HG02588 (cell line): Measurements from ENCODE around the gene OGN.
"Not testable (repeated sequence)": the region's sequence is repeated elsewhere in the genome, so short reads cannot be mapped to it uniquely, and the experiment has no call there.

Experiments
- ATAC-seq: cut with Tn5 transposase; IDR thresholded peaks from one replicate; pipeline ENCODE4 v1.9.1; 2021; ENCODE audit warnings: mild to moderate bottlenecking, moderate library complexity; ENCODE audit not compliant: unreplicated experiment

Gene OGN

GRCh38 chr9:92404042-92404836 is at the start of gene OGN:
OGN (minus strand) TSS chr9:92404578; CDS start chr9:92403407, 1,171 bp downstream.
- no peak for ATAC-seq

DNA sequence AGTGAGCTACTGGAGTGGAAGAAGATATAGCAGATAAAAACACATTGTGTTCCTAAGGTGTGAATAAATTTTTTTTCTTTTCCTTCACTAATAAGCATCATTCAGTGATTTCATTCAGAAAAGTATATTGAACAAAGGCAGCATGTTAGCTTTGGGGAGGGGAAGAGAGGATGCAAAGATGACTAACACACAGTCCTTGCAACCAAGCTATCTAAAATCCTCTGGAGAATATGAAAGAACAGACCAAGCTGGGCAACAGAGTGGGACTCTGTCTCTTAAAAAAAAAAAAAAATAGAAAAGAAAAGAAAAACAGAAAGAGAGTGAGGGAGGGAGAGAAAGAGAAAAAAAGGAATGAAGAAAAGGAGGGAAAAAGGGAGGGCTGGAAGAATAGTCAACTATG is 42.2 kb upstream of the OGN start:
- ATAC-seq, result no peak

DNA sequence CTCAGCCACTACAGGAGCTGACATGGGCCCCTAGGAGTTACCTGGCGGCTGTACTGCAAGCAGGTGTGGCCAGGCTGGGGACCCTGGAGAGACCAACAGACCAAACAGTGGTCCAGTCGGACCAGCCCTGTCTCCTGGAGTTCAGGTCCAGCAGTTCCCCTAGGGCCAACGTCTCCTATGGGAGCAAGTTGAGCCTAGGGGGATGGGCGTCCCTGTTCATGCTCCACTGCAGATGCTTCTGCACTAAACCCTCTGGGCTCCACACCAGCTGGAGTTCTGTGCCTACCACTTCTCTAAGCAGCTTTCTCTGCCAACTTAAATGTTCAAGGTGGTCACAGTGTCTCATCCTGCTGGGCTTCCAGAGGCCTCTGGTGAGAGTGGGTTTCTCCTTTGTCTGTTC is 40.5 kb upstream of the OGN start:
- no peak for ATAC-seq

GRCh38 chr9:92440751-92441046 is 36.3 kb upstream of the OGN start:
- no peak for ATAC-seq

DNA sequence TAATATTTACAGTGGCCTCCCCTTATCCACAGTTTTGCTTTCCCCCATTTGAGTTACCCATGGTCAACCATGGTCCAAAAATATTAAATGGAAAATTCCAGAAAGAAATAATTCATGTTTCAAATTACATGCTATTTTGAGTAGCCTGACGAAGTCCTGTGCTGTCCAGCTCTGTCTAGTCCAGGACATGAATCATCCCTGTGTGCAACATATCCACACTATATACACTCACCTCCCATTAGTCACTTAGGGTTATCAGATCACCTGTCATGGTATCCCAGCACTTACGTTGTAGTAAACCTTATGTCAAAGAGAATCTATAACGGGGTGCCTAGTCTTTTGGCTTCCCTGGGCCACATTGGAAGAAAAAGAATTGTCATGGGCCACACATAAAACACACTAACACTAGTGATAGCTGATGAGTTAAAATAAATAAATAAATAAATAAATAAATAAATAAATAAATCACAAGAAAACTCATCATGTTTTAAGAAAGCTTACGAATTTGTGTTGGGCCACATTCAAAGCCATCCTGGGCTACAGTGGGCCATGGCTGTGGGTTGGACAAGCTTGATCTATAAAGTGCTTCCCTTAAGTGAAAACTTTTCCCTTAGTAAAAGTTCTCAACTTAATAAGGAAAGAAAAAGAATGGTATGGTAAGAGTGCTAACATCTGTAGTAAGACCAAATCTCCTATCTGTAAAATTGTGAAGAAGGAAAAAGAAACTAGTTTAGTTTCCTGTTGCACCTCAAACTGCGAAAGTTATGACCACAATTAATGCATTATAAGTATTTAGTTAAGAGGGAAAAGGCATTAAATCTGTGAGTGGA is 35.8 kb upstream of the OGN start:
- ATAC-seq, result no peak

DNA sequence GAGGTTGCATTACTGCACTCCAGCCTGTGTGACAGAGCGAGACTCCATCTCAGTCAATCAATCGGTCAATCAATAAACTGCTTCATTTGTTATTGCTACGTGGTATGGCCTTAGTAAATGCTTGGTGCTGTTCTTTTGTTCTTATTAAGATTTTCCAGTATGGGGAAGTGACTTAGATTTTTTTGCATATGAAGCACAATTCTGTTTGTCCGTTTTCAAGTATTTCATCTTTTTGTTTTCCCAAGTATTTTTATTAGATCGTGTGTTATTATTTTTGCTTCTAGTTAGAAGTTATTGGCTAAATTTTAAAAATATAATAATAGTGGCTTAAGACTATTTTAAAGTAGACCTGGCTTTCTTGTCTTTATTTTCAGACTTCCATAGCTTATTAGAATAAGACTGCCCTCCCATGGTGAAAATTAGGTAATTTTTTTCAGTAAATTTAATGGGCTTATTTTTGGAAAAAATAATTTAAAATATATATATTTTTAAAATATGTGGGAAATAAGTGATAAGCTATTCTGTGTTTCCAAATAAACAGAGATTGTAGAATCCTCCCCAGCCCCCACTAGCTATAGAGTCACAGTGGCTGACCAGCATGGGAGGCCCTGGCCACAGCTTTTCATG is 34.6 kb upstream of the OGN start:
- no peak for ATAC-seq

- ATAC-seq, result no peak
Observed at GRCh38 chr9:92435263-92435662, 30.9 kb upstream of the OGN start.

GRCh38 chr9:92432972-92433548 is 28.7 kb upstream of the OGN start:
- ATAC-seq, result no peak

GRCh38 chr9:92432350-92432749 is 28.0 kb upstream of the OGN start:
- no peak for ATAC-seq

GRCh38 chr9:92429836-92430235 is 25.5 kb upstream of the OGN start:
- ATAC-seq, result no peak

- no peak for ATAC-seq
Observed at GRCh38 chr9:92426501-92427145, 22.2 kb upstream of the OGN start.

GRCh38 chr9:92425474-92425873 is 21.1 kb upstream of the OGN start:
- no peak for ATAC-seq

GRCh38 chr9:92424340-92424739 is 20.0 kb upstream of the OGN start, which contains the start of gene OMD:
OMD (minus strand) TSS chr9:92424471; CDS start chr9:92417558, 6,913 bp downstream.
- ATAC-seq, result no peak

DNA sequence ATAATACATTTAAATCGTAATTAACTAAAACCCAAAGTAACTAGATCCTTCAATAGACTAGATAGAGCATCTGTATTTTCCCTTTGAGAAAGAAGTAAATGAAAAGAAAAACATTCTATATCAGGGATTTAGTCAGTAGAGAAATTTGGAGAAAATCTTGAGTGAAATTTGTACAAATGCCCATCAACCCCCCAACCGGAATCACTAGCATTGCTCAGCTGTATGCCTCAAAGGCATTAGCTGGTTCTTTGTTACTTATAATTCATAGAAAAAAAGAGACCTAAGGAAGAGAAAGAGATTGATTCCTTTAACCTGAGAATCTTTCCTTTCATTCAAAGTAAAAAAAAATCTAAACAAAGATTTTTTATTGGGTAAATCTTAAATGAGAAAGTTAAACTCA is 19.2 kb upstream of the OGN start:
- no peak for ATAC-seq

DNA sequence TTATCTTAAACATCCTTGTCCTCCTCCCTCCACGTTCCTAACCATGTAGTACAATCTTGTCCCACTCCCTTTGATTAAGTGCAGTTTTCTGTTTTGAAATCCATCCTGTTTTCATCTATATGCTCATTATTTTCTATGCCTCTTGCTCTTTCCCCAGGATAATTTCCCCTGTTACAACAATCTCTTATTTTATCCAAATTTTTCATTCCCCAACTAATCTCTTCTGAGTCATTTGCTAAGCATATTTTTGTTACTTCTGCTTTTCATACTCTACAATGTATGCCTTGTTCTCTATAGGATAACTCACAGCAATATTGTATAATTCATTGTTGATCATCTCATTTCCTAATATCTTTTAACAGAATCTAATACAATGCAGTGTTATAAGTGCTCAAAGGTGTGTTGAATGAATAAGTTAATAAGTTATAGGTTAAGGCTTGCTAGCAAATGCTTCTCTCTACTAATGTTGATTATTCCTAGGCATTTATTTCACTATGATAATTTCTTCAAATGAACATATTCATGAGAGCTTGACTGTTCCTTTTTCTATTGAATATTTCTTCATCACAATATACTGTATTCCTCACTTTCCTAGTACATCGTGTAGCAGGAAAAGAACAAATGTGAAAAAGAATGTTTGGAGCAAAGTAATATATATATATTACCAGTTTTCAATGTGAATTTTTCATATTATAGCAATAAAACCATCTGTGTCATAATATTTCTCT is 18.4 kb upstream of the OGN start:
- ATAC-seq, result no peak

GRCh38 chr9:92414566-92414965 is 10.2 kb upstream of the OGN start:
- ATAC-seq, result no peak

GRCh38 chr9:92411157-92411556 is 6.8 kb upstream of the OGN start:
- ATAC-seq, result not testable (repeated sequence)

DNA sequence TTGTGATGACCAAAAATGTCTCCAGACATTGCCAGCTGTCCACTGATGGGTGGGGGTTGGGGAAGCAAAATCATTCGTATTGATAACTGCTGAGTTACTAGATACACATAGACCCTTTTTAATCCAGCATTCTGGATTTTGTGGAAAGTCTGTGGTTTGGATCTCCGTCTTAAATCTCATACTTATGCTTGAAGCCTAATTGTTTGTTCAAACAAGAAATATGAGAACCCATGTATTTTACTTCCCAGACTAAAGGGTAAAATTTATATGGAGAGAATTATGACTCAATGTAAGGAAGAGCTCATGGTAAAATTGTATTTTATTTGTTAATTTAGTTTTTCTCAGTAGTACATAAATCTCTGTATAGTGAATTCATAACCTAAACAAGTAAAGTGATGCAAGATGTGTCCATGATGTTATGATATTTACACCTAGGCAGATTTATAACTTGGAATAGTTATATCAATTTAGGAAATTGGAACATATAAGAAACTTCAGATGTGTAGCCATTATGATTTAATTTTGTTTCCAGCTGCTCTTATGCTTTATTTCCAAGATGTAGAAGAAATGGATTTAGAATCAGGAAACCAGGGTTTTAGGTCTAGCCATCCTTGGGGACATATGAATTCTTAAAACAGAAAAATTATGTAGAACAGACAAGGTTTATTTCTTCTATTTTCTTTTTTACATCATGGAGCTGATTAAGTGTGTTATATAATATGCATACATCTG is 4.5 kb upstream of the OGN start:
- ATAC-seq, result no peak

- no peak for ATAC-seq
Observed at GRCh38 chr9:92407818-92408217, 3.4 kb upstream of the OGN start.

DNA sequence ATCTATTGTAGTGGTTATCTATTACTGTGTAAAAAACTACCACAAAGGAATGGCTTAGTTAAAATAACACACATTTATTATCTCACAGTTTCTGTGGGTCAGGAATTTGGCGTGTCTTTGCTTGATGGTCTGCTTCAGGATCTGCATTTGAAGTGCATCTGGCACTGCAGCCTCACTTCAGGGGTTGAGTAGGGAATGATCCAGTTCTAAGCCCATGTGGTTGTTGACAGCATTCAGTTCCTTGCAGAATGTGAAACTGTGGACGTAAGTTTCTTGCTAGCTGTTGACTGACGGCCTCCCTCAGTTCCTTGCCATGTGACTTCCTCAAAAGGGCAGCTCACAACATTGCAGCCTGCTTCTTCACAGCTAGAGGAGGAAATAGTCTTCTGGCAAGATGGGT is 2.1 kb upstream of the OGN start:
- ATAC-seq, result no peak
